NOMO-1 treated with DMSO at 0.1 percent for 48 hours (cell line): ENCODE measurements around the gene MRGPRX1.
"Not testable (repeated sequence)": the region's sequence is repeated elsewhere in the genome, so short reads cannot be mapped to it uniquely, and the experiment has no call there.

Experiments used
- DNase-seq: peaks from one replicate; lab custom pipeline; 2025; ENCODE audit not compliant: unreplicated experiment; lab: John Stamatoyannopoulos, UW

MRGPRX1 gene

DNA sequence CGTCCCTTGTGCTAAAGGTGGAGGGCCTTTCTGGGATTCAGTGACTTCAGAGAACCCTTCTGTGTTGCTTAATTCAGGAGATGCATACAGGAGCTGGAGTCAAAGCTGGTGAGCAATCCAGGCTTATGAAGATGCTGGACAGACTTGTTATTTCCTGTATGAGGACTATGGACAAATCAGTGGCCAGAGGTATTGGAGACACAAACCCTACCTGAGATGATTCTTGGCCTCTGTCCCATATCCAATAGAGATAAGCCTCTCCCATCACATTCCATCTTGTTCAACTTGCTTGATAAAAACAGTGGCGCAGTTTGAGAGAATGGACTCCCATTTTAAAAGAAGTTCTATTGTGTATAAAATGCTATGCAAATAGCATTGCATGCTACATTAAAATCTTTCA lies at the start of gene MRGPRX1:
MRGPRX1 (minus strand) TSS at position 101 of the 400 bp plus-strand sequence. CDS start 4,630 bp downstream, outside the sequence.
- DNase-seq: no peak

DNA sequence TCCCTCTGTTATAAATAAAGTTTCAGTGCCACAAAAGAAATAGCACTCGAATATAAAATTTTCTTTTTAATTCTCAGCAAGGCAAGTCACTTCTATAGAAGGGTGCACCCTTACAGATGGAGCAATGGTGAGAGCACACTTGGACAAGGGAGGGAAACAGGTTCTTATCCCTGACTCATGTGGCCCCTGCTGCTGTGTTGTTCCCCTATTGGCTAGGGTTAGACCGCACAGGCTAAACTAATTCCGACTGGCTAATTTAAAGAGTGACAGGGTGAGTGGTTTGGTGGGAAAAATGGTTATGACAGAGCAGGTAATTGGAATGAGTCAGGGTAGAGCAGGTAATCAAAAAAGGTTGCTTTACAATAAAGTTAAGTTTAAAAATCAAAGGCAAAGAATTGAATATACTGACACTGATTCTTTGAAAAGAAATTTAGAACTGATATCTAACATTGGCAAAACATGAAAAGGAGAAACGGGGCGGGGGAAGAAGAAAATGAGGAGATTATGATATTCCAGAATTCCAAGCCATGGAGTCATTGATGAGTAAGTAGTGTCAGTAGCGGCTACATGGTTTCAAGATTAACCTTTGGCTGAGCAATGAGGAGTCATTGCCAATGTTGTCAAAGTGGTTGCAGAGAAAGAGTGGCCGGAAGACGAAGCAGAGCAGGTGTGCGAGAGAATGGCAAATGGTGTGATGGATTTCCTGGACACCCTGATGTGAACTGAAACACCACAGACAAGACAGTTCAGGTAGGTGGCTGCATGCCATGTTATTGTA lies 48.4 kb upstream of the MRGPRX1 start:
- DNase-seq: no peak

DNA sequence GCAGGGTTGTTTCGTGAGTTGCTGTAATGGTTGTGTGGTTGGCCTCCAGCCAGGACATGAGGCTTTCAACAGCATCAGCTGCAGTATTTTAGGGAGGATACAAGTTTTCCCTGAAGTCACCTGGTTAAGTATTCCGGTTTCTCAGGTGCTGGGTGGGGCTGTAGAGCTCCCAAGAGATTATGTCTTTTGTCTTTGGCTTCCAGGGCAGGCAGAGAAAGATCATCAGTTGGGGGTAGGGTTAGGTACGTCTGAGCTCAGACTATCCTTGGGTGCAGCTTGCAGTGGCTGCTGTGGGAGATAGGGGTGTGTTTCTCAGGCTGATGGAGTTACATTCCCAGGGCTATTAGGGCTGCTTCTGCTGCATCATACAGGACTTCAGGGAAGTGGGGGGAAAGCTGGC lies 47.5 kb upstream of the MRGPRX1 start:
- no peak for DNase-seq

DNA sequence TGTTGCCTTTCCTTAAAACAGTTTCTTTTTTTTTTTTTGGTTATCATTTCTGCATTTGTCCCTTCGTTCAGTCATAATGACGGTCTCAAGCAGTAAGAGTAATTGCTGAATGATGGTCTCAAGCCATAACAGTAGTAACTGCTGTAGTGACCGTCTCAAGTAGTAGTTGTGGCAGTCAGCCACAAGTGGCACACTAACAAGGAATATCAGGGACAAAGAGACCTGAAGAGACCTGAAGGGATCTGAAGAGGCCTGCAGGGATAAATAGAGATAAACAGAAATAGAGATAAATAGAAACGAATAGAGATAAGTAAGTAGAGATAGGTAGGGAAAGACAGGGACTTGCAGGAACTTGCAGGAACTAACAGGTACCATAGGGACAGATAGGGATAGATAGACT lies 42.7 kb upstream of the MRGPRX1 start:
- no peak for DNase-seq

DNA sequence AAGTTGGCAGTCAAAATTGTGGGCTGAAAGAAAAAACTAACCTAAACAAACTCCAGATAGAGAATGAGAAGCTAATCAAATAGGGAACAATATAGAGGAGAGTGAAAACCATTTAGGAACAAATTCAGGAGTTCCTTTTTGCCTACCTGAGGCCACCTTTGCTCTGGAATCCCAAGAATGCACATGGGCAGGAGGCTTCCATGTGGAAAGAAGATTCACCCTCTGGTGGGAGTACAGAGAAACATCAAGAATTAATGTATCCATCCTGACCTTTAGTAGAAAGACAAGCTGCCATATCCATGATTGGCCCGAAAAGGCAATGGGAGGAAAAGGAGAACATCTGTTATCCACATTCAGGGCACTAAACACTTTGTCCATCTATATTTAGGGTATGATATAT lies 35.0 kb upstream of the MRGPRX1 start:
- DNase-seq: no peak

DNA sequence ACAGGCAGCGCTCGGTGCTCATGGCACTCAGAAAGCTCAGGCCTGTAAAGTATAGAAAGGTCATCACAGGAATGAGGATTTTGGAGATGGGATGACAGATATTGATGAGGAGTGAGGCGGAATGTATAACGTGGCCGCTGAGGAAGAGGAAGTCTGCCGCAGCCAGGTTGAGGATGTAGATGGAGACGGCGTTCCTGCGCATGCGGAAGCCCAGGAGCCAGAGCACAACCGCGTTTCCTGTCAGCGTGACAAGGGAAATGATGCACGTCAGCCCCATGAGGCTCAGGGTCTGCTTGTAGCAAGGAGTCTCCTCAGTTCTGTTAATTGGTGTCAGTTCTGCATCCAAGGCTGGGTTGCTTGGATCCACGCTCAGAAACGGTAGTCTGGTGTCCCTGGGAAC lies 33.1 kb upstream of the MRGPRX1 start:
- DNase-seq: no peak

DNA sequence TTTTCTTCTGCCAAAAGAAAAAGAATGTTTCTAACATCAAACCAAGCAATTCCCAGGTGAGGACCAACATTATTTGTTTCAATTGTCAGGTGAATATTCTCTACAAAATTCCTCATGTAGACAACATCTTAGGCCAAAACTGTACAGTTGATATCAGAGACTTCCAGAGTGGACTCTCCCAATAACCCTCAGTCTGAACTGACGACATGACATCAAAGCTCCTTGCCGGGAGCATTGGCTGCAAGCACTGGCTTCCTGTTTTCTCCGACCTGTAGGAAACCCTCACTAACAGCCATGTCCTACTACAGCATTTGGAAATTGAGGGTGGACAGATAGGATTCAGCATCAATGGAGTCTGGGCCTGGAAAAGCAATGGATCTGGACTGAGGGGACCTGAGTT lies 30.5 kb upstream of the MRGPRX1 start:
- no peak for DNase-seq

DNA sequence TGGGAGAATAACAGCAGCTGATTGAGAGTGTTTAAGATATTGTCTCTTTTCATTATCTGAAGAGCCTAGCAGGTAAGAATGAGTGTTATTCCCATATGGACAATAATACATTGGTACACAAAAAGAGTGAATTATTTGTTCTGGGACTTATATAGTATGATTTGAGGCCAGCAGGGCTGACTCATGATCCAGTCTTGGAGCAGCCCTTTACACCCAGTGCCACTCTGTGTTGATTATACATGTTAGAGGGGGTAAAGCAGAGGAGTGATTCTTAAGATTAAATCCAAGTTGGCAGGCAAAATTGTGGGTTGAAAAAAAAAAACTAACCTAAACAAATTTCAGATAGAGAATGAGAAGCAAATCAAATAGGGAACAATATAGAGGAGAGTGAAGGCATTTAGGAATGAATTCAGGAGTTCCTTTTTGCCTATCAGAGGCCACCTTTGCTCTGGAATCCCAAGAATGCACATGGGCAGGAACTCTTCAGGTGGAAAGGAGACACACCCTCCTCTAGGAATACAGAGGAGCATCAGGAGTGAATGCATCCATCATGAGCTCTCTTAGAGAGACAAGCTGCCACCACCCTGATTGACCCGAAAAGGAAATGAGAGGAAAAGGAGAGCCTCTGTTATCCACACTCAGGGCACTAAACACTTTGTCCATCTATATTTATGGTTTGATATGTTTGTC lies 19.2 kb upstream of the MRGPRX1 start:
- no peak for DNase-seq

DNA sequence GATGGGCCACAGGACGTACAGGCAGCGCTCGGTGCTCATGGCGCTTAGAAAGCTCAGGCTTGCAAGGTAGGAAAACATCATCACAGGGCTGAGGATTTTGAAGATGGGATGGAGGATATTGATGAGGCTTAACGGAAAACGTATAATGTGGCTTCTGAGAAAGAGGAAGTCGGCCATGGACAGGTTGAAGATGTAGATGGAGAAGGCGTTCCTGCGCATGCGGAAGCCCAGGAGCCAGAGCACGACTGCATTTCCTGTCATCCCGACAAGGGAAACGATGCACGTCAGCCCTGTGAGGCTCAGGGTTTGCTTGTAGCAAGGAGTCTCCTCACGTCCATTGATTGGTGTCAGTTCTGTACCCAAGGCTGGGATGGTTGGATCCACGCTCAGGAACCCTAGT lies 17.4 kb upstream of the MRGPRX1 start:
- DNase-seq: no peak

DNA sequence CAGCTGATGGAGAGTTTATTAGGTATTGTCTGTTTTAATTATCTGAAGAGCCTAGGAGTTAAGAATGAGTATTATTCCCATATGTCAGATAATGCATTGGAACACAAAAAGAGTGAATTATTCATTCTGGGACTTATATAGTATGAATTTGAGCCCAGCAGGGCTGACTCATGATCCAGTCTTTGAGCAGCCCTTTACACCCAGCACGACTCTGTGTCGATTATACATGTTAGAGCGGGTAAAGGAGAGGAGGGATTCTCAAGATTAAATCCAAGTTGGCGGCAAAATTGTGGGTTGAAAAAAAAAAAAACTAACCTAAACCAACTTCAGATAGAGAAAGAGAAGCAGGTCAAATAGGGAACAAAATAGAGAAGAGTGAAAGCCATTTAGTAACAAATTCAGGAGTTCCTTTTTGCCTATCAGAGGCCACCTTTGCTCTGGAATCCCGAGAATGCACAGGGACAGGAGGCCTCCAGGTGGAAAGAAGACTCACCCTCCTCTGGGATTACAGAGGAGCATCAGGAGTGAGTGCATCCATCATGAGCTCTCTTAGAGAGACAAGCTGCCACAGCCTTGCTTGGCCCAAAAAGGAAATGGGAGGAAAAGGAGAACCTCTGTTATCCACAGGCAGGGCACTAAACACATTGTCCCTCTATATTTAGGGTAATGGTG lies 3.1 kb downstream of the MRGPRX1 start:
- no peak for DNase-seq

DNA sequence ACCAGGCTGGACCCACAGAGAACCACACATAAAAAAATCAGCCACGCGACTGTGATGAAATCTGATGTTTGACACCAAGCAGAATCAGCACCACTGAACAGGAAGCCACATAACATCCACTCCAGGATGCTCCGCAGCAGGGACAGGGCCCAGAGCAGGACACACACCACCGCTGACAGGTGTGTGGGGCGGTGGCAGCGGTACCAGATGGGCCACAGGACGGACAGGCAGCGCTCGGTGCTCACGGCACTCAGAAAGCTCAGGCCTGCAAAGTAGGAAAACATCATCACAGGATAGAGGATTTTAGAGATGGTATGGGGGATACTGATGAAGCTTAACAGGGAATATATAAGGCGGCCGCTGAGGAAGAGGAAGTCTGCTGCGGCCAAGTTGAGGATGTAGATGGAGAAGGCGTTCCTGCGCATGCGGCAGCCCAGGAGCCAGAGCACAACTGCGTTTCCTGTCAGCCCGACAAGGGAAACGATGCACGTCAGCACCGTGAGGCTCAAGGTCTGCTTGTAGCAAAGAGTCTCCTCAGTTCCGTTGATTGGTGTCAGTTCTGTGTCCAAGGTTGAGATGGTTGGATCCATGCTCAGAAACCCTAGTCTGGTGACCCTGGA lies 4.9 kb downstream of the MRGPRX1 start:
- no peak for DNase-seq

DNA sequence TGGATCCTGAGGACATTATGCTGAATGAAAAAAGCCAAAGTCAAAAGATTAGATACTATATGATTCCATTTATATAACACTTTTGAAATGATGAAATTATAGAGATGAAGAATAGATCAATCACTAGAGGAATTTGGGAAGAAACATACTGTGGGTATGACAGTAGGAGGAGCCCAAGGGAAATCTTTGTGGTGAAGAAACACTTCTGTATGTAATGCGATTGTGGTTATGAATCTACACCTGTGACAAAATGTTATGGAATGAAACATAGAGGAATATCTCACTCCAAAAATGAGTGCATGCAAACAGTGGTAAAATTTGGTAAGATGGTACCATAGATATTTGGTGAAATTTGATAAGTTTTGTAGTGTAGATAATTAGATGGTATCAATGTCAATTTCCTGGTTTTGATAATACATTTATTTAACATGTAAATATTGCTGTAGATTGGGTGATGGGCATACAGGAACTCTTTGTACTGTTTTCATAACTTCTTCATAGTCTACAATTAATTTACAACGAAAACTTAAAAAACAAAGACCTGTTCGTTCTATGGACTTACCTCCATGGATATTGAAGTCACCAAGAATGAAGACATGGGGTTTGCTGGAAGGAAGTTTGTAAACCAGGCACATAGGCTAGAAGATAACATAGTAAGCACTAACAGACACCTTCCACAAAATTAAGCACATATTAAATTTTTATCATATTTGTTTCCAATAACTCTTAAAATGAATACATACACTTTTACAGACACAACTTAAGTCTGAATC lies 11.5 kb downstream of the MRGPRX1 start:
- DNase-seq: no peak

DNA sequence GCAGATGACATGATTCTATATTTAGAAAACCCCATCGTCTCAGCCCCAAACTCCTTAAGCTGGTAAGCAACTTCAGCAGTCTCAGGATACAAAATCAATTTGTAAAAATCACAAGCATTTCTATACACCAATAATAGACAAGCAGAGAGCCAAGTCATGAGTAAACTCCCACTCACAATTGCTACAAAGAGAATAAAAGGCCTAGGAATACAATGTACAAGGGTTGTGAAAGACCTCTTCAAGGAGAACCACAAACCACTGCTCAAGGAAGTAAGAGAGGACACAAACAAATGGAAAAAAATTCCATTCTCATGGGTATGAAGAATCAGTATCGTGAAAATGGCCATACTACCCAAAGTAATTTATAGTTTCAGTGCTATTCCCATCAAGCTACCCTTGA lies 13.8 kb downstream of the MRGPRX1 start:
- not testable (repeated sequence) for DNase-seq

DNA sequence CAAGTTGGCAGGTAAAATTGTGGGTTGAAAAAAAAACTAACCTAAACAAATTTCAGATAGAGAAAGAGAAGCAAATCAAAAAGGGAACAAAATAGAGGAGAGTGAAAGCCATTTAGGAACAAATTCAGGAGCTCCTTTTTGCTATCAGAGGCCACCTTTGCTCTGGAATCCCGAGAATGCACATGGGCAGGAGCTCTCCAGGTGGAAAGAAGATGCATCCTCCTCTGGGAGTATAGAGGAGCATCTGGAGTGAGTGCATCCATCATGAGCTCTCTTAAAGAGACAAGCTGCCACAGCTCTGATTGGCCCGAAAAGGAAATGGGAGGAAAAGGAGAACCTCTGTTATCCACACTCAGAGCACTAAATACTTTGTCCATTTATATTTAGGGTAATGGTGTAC lies 26.3 kb downstream of the MRGPRX1 start:
- no peak for DNase-seq

DNA sequence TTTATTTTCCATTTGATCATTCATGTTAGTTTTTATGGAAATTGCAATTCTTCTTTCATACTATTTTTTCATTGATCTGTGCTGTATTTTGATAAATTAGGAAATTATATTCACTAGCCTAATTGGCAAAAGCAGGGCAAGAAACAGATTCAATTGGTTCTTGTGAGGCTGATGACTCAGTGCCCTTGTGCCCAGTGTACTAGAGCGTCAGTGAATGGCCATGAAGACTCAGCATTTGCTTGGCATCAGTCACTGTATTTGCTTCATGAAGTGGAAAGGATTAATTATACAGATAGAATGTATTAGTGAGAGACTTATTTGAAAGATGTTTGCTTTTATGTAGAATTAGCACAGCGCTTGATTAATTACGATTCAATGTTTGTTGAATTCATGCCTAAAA lies 31.8 kb downstream of the MRGPRX1 start:
- no peak for DNase-seq

DNA sequence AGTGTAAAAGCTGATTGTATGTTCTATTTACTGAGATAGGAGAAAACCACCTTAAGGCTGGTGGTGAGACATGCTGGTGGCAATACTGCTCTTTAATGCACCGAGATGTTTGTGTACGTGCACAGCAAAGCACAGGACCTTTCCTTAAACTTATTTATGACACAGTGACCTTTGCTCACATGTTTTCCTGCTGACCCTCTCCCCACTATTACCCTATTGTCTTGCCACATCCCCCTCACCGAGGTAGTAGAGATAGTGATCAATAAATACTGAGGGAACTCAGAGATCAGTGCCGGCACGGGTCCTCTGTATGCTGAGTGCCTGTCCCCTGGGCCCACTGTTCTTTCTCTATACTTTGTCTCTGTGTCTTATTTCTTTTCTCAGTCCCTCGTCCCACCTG lies 38.6 kb downstream of the MRGPRX1 start:
- DNase-seq: not testable (repeated sequence)

DNA sequence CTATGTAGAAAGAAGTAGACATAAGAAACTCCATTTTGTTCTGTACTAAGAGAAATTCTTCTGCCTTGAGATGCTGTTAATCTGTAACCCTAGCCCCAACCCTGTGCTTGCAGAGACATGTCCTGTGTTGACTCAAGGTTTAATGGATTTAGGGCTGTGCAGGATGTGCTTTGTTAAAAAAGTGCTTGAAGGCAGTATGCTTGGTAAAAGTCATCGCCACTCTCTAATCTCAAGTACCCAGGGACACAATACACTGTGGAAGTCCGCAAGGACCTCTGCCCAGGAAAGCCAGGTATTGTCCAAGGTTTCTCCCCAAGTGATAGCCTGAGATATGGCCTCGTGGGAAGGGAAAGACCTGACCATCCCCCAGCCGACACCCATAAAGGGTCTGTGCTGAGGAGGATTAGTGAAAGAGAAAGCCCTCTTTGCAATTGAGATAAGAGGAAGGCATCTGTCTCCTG lies 39.0 kb downstream of the MRGPRX1 start:
- not testable (repeated sequence) for DNase-seq

DNA sequence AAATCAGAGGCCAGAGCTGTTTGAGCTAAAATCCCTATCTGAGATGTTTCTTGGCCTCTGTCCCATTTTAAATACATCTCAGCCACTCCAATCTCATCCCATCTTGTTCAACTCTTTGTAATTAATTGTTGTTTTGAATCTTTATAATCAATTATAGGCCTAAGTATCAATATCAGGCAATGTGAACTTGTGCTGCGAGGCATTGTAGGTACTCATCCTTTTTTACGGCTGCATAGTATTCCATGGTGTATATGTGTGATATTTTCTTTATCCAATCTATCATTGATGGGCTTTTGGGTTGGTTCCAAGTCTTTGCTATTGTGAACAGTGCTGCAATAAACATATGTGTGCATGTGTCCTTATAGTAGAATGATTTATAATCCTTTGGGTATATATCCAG lies 47.5 kb downstream of the MRGPRX1 start:
- not testable (repeated sequence) for DNase-seq

DNA sequence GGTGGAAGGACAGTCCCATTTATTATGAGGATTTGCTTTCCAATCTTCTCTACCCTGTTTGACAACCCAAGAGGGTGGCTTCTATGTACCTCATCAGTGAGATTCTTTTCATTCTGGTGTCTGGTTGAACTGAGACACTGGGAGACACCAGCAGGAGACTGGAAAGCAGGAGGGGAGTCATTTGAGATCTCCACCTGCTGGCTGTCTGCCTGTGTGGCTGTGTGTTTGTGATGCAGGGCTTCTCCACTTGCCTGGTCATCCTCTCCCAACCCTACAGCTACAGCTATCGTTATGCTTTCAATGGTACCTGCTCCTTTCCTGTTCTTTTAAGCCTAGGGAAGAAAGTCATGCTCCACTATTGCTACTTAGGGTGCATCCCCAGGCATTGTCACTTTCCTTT lies 48.6 kb downstream of the MRGPRX1 start:
- DNase-seq: no peak
